ENCODE results near the gene MYL12B. TPM values are rescaled to one million over a fixed set of nuclear protein-coding genes. Genes with fewer than 3 reads are reported as not detected.

Gene MYL12B
- total RNA-seq, 1 experiment from 2014 or later: 166 TPM

DNA sequence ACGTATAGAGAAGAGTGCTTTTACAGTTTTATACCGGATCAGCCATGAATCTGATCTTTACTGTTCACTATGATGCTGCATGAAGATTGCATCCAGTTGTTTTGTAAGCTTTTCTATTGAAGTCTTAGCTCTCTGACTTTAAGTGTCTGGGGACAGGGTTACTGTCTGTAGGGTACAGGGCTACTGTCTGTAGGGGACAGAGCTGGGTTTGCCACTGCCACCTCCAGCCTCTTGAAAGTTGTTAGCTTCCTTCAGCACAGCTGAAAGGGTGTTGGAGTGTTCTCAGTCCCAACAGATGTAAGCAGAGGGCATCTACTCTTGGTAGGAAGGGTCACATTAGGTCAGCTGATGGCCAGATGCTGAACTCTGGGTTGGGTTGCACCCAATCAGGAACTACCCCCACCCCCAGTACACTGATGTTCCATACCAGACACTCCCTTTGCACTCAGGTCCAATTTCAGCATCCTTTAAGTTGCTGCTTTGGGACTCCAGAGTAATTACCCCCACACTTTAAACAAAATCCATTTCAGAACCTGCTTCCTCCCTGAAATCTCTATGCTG lies 58.0 kb downstream of the MYL12B start:
- no peak overlapping the region for H3K27ac ChIP-seq (ENCODE audit: insufficient read length, low read depth, low read length)

More for the DNA sequence above, 58.0 kb downstream of the MYL12B start:
- Histone ChIP-seq H3K14ac (ENCODE audit: insufficient read depth, low read length) (no peak overlapping the region), H2BK12ac (ENCODE audit: insufficient read length, low read depth, low read length) (no peak overlapping the region), H3K79me1 (ENCODE audit: insufficient read depth, low read depth, low read length, poor library complexity, severe bottlenecking) (no peaks in the 10 kb centered on the region), H3K4ac (ENCODE audit: low read depth, low read length) (no peak overlapping the region), H3K23me2 (ENCODE audit: insufficient read length, low read depth, low read length, poor library complexity, severe bottlenecking) (no peaks in the 10 kb centered on the region), H2AK5ac (ENCODE audit: insufficient read length, low read length) (no peak overlapping the region), H2BK15ac (ENCODE audit: low read depth, low read length) (no peak overlapping the region), H3K18ac (ENCODE audit: insufficient read length, low read depth, low read length) (no peak overlapping the region), H3K79me2 (ENCODE audit: insufficient read depth, low read length) (no peaks in the 10 kb centered on the region), H3K4me1 (ENCODE audit: insufficient read depth, low read length) (no peaks in the 10 kb centered on the region), H3K56ac (ENCODE audit: insufficient read length, low read depth, low read length) (no peak overlapping the region), H2BK20ac (ENCODE audit: low read depth, low read length, poor library complexity, severe bottlenecking) (no peak overlapping the region), H4K91ac (ENCODE audit: insufficient read length, low read depth, low read length) (no peak overlapping the region), H2BK5ac (ENCODE audit: insufficient read length, low read length) (no peak overlapping the region), H4K8ac (replicated peaks; ENCODE audit: insufficient read length, low read depth, low read length) (no peak overlapping the region), H3K23ac (ENCODE audit: insufficient read length, low read depth, low read length) (no peak overlapping the region), H2AFZ (ENCODE audit: low read length) (no peak overlapping the region), H3T11ph (ENCODE audit: low read length) (no peak overlapping the region), H3K27me3 (ENCODE audit: insufficient read depth, low read length) (no peaks in the 10 kb centered on the region), H3K9ac (ENCODE audit: extremely low read depth, insufficient read length, low read length) (no peak overlapping the region), H3K9me3 (ENCODE audit: control insufficient read depth, low read depth, low read length) (peaks cover 5% of the 10 kb centered on the region), H4K20me1 (ENCODE audit: control insufficient read depth, insufficient read depth, insufficient read length) (no peaks in the 10 kb centered on the region), H3K4me2 (ENCODE audit: insufficient read depth, insufficient read length, low read length) (no peak overlapping the region), H2BK120ac (ENCODE audit: low read depth, low read length, poor library complexity, severe bottlenecking) (no peak overlapping the region), H4K5ac (ENCODE audit: insufficient read length, low read depth, low read length) (no peak overlapping the region)
- TF ChIP-seq, protein P1, sequence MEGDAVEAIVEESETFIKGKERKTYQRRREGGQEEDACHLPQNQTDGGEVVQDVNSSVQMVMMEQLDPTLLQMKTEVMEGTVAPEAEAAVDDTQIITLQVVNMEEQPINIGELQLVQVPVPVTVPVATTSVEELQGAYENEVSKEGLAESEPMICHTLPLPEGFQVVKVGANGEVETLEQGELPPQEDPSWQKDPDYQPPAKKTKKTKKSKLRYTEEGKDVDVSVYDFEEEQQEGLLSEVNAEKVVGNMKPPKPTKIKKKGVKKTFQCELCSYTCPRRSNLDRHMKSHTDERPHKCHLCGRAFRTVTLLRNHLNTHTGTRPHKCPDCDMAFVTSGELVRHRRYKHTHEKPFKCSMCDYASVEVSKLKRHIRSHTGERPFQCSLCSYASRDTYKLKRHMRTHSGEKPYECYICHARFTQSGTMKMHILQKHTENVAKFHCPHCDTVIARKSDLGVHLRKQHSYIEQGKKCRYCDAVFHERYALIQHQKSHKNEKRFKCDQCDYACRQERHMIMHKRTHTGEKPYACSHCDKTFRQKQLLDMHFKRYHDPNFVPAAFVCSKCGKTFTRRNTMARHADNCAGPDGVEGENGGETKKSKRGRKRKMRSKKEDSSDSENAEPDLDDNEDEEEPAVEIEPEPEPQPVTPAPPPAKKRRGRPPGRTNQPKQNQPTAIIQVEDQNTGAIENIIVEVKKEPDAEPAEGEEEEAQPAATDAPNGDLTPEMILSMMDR (conservative IDR thresholded peaks at IDR 0.05): no peak
- no CpG with 5 or more reads among the region's 2 CpGs for WGBS (ENCODE audit: extremely low coverage, insufficient read length, low lambda C conversion rate)
- H3K4me1 Mint-ChIP-seq: peaks cover 5 to 10% of the 10 kb centered on the region in 2 experiments
- H3K36me3 Mint-ChIP-seq (ENCODE audit: insufficient read depth in 1 of 3, low read depth in 3 of 3): peaks cover 4 to 15% (median 13%) of the 10 kb centered on the region in 3 experiments; a peak in 6 of 7 replicates
- DNase-seq: no peak
- H3K4me3 Mint-ChIP-seq: no peak overlapping the region
- H3K9me3 Mint-ChIP-seq: peaks cover 19 to 20% of the 10 kb centered on the region in 2 experiments
- no peaks in the 10 kb centered on the region for H3K27me3 Mint-ChIP-seq (ENCODE audit: low read depth)
- no peak overlapping the region for H3K27ac Mint-ChIP-seq

Data from H9 (cell line).